ENCODE data around the gene SYNGR3.

DNA sequence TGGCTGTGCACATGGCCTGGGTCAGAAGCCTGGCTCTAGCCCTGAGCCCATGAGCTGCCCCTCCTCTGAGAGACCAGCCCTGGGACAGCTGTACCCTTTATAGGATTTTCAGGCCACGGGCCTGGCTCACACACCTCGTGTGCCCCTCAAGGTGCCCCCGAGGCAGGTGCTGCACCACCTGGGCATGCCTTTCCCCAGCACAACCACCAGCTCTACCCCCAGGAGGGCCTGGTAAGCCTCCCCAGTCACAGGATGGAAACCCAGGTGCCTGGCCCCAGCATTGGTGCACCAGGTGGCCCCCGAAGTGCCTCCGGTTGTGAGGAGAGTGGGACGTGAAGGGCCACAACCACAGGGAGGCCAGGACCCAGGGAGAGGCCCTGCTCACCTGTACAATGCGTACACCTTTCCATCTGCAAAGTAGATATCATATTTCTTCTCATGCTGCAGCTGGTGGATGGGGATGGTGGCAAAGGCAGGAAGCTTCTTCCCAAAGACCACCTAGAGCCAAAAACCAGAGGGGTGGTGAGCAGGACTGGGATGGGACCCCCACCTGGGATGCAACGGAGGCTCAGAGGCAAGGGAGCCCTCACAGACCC is 13.6 kb downstream of the SYNGR3 start:
- TF ChIP-seq, protein P1, sequence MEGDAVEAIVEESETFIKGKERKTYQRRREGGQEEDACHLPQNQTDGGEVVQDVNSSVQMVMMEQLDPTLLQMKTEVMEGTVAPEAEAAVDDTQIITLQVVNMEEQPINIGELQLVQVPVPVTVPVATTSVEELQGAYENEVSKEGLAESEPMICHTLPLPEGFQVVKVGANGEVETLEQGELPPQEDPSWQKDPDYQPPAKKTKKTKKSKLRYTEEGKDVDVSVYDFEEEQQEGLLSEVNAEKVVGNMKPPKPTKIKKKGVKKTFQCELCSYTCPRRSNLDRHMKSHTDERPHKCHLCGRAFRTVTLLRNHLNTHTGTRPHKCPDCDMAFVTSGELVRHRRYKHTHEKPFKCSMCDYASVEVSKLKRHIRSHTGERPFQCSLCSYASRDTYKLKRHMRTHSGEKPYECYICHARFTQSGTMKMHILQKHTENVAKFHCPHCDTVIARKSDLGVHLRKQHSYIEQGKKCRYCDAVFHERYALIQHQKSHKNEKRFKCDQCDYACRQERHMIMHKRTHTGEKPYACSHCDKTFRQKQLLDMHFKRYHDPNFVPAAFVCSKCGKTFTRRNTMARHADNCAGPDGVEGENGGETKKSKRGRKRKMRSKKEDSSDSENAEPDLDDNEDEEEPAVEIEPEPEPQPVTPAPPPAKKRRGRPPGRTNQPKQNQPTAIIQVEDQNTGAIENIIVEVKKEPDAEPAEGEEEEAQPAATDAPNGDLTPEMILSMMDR (IDR thresholded peaks at IDR 0.05): no peak
- no peak for TF ChIP-seq POLR2A (IDR thresholded peaks at IDR 0.05)
